Hepatocyte (in vitro differentiated cells): Measurements from ENCODE around the gene FBXO5.

Source experiments
- EZH2 ChIP-seq: fragments of 200-600 bp; sonication (generic); IDR thresholded peaks from 2 replicates; pipeline ENCODE4 v1.6.1; 2016; ENCODE audit warnings: antibody characterized with exemption, mild to moderate bottlenecking, borderline replicate concordance
- EZH2phosphoT487 ChIP-seq: fragments of 200-600 bp; sonication (generic); IDR thresholded peaks from one replicate; pipeline ENCODE4 v1.6.1; 2018; ENCODE audit warnings: antibody characterized with exemption, mild to moderate bottlenecking, low read depth, moderate library complexity; ENCODE audit not compliant: unreplicated experiment, severe bottlenecking
- TF ChIP-seq, protein P1 (sequence below): fragments of 200-600 bp; sonication (generic); IDR thresholded peaks from 2 replicates; pipeline ENCODE4 v1.5.1; 2016; ENCODE audit warnings: antibody characterized with exemption, mild to moderate bottlenecking; ENCODE audit not compliant: poor library complexity

DNA sequence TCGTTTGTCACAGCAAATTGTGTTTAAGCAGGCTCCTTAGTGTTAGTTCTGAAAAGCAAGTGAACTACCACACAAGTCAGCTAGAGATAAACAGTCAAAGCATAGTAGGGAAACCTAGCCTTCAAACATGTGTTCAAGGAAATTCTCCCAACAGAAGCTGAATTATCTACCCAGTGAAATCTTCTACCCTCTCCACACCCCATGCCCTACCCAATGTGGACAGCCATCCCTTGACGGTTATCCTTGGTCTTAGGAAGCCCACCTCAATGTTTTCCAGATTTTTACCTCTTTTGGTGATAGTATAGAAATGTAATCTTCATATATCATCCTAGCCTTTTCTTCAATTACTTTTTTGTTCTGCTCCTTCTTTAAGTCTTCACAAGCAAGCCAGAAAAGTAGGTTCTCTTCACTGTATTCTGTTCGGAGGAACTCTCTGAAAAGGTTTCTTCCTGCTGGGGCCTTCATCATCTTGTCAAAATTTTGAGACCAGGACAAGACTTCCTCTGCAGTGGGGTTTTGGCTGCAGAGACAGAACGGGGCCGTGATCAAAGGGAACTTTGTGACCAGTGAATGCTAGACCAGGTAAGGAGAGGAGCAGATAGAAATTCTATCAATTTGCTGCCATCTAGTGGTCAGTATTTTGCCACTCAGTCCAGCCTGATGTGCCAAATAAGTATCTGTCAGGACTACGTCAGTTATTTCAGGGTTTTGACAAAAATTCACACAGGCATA lies 41.3 kb upstream of the FBXO5 start:
- no peak for TF ChIP-seq EZH2
- TF ChIP-seq, protein P1, sequence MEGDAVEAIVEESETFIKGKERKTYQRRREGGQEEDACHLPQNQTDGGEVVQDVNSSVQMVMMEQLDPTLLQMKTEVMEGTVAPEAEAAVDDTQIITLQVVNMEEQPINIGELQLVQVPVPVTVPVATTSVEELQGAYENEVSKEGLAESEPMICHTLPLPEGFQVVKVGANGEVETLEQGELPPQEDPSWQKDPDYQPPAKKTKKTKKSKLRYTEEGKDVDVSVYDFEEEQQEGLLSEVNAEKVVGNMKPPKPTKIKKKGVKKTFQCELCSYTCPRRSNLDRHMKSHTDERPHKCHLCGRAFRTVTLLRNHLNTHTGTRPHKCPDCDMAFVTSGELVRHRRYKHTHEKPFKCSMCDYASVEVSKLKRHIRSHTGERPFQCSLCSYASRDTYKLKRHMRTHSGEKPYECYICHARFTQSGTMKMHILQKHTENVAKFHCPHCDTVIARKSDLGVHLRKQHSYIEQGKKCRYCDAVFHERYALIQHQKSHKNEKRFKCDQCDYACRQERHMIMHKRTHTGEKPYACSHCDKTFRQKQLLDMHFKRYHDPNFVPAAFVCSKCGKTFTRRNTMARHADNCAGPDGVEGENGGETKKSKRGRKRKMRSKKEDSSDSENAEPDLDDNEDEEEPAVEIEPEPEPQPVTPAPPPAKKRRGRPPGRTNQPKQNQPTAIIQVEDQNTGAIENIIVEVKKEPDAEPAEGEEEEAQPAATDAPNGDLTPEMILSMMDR, result peak; percentile 81
- TF ChIP-seq EZH2phosphoT487, result no peak
